Common myeloid progenitor, CD34-positive (primary cell): Measurements from ENCODE around the gene MAFG.

Experiments used
- CTCF ChIA-PET: fragments of 350-600 bp; sonication (Branson Sonifier 250); formaldehyde crosslinking; loops from one replicate; lab custom pipeline; 2021; ENCODE audit warnings: antibody characterized with exemption; lab: Charles Lee
- POLR2A ChIA-PET: fragments of 350-600 bp; sonication (Branson Sonifier 250); formaldehyde crosslinking; loops from one replicate; lab custom pipeline; 2021; ENCODE audit warnings: antibody characterized with exemption; lab: Charles Lee
- DNase-seq, 3 donors: peaks; one replicate each; pipeline versions ENCODE4 v3.0.0 to v3.0.0-alpha.2; 2013
- H3K27ac ChIP-seq, 2 experiments: 1 replicate in 1 of 2; 2 replicates in 1 of 2; pipeline ENCODE4 v1.7.0; 2013; ENCODE audit warnings: inconsistent platforms in 2 of 2, low read length in 2 of 2, mild to moderate bottlenecking in 2 of 2, low read depth in 1 of 2, moderate library complexity in 1 of 2; ENCODE audit not compliant: severe bottlenecking in 2 of 2, insufficient read depth in 1 of 2, poor library complexity in 1 of 2
- H3K27me3 ChIP-seq, 5 experiments: replicated peaks in 2 of 5; 1 replicate in 3 of 5; 2 replicates in 2 of 5; pipeline versions ENCODE4 v1.6.1 to v1.7.0; 2013; ENCODE audit warnings: low read length in 4 of 5, mild to moderate bottlenecking in 2 of 5, moderate library complexity in 2 of 5, inconsistent platforms in 1 of 5; ENCODE audit not compliant: insufficient read depth in 5 of 5, control insufficient read depth in 4 of 5
- H3K36me3 ChIP-seq, 4 experiments: 1 replicate in 2 of 4; 2 replicates in 2 of 4; pipeline versions ENCODE4 v1.6.1 to v1.7.0; 2013; ENCODE audit warnings: low read length in 3 of 4, control low read depth in 1 of 4, mild to moderate bottlenecking in 1 of 4; ENCODE audit not compliant: control insufficient read depth in 4 of 4, insufficient read depth in 4 of 4
- H3K4me1 ChIP-seq, 4 experiments: 1 replicate in 3 of 4; 2 replicates in 1 of 4; pipeline versions ENCODE4 v1.6.1 to v1.7.1; 2013; ENCODE audit warnings: low read length in 3 of 4, mild to moderate bottlenecking in 3 of 4, control low read depth in 1 of 4, inconsistent platforms in 1 of 4, moderate library complexity in 1 of 4; ENCODE audit not compliant: control insufficient read depth in 4 of 4, insufficient read depth in 4 of 4; ENCODE audit errors: control extremely low read depth in 1 of 4
- H3K4me3 ChIP-seq, 7 experiments: 1 replicate in 4 of 7; 2 replicates in 3 of 7; pipeline versions ENCODE4 v1.5.1 to v1.7.0; 2013; ENCODE audit warnings: mild to moderate bottlenecking in 7 of 7, low read length in 6 of 7, moderate library complexity in 6 of 7, inconsistent platforms in 2 of 7, low read depth in 2 of 7, control low read depth in 1 of 7; ENCODE audit not compliant: insufficient read depth in 4 of 7, control insufficient read depth in 1 of 7; ENCODE audit errors: extremely low read depth in 1 of 7
- H3K9me3 ChIP-seq, 5 experiments: 1 replicate in 4 of 5; 2 replicates in 1 of 5; pipeline versions ENCODE4 v1.6.1 to v1.7.1; 2013; ENCODE audit warnings: low read length in 4 of 5, mild to moderate bottlenecking in 2 of 5, inconsistent platforms in 1 of 5, low read depth in 1 of 5, moderate library complexity in 1 of 5; ENCODE audit not compliant: control insufficient read depth in 4 of 5, insufficient read depth in 2 of 5; ENCODE audit errors: control extremely low read depth in 1 of 5
- WGBS: methylation state at CpG from one replicate; pipeline ENCODE4 v1.1.5; 2013; ENCODE audit not compliant: insufficient coverage; 5-methylcytosine and 5-hydroxymethylcytosine counted together

MAFG gene

GRCh38 chr17:81870131-81870980 lies 57.2 kb downstream of the MAFG start:
- POLR2A ChIA-PET: interaction anchor here (1.2 to 2.6 kb wide), 3 partner anchors 9 to 47 kb away, joined by 3 to 21 read pairs (median 5); partner anchors contain the start of genes P4HB and SIRT7
- Histone ChIP-seq H3K9me3 (no peaks in the 10 kb centered on the region), H3K4me1 (peaks cover 0 to 65% (median 51%) of the 10 kb centered on the region in 4 experiments), H3K36me3 (peaks cover 0 to 40% (median 23%) of the 10 kb centered on the region in 4 experiments), H3K4me3 (peak overlapping the region; percentile 44 to 91 (median 86)), H3K27ac (peak overlapping the region; percentile 77 to 89), H3K27me3 (no peaks in the 10 kb centered on the region)
- CTCF ChIA-PET: interaction anchor here (0.7 to 3.8 kb wide), 16 partner anchors 9 to 185 kb away, joined by 3 to 20 read pairs (median 4); partner anchors contain the start of genes MAFG and P4HB
- WGBS: 1% methylated on average over 61 of the region's 65 CpGs
- DNase-seq: peak in 2 of 3 donors; percentile 59 to 65

DNA sequence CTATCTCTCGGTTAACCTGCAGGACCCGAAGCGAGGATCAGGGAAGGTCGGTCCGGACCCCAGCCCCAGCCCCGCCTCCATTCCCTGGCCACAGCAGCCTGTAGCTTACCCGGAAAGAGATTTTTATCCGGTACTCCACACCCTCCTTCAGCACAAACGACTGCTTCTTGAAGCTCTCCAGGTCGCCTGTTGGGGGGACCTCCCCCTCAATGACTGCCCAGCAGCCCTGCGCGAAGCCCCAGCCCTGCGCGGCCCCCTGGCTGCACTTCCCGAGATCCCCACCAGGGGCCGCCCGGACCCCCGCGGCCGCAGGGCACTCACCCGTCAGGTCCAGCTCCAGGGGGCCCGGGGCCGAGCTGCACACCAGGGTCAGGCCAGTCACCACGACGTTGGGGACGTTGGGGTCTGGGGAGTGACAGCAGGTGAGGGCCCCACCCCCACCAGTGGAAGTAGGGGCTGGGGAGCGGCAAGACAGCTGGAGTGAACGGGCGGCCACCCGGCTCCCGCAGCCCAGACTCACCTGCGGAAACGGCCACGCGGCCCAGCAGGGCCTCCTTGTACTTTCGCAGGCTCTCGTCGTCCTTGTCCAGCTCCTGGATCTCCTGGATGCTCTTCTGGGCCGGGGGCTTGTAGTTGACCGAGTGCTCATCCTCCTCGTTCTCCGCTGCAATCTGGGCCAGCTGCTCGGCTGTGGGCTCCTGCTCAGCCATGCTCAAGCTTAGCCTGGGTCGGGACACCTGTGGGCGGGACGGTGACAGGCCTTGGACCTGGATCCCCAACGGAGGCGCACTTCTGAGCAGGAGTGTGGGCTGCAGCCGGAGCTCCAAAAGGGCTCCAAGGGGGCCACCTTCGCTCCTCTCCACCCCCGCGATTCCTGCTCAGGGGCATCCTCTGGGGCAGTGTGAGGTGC lies 58.1 kb downstream of the MAFG start:
- DNase-seq: peak in 2 of 3 donors; percentile 59 to 61
- WGBS: 56% methylated on average over 52 of the region's 52 CpGs
- H3K9me3 ChIP-seq: no peaks in the 10 kb centered on the region
- H3K36me3 ChIP-seq: peaks cover 0 to 42% (median 24%) of the 10 kb centered on the region in 4 experiments
- H3K4me3 ChIP-seq: peak overlapping the region in 6 of 7 experiments; percentile 80 to 91 (median 88)
- H3K27me3 ChIP-seq: no peaks in the 10 kb centered on the region
- POLR2A ChIA-PET: interaction anchor here (0.6 to 2.6 kb wide), 5 partner anchors 8 to 311 kb away, joined by 3 to 21 read pairs (median 4); partner anchors contain the start of gene P4HB
- peaks cover 0 to 65% (median 51%) of the 10 kb centered on the region in 4 experiments for H3K4me1 ChIP-seq
- H3K27ac ChIP-seq: peak overlapping the region in 1 of 2 experiments; percentile 89
- CTCF ChIA-PET: interaction anchor here (0.9 to 3.8 kb wide), 17 partner anchors 8 to 184 kb away, joined by 3 to 20 read pairs (median 5); partner anchors contain the start of genes MAFG and P4HB

DNA sequence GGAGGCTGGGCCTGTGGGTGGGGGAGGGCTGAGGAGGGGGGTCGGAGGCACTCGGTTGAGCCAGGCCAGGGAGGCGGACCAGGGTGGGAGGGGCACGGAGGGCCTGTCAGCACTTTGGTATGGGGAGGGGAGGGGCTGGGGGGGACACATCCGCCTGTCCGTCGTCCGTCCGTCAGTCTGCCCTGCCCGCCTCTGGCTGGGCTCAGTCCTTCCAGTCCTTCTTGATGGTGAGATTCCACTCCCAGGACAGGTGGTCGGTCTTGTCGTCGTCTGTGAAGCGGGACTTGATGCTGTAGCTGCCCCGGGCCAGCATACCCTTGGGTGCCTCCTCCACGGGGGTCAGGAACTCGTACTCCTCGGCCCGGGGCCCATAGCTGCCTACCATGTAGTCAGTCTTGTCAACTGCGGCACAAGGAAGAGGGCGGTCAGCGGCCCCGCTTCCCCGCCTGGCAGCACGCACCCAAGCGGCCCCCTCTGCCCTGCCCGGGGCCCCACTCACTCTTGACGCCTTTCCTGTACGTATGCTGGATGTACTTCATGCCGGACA lies 58.8 kb downstream of the MAFG start:
- Histone ChIP-seq H3K36me3 (peaks cover 0 to 46% (median 24%) of the 10 kb centered on the region in 4 experiments), H3K4me3 (peak overlapping the region in 2 of 7 experiments; percentile 8 to 16), H3K27ac (no peak overlapping the region), H3K27me3 (no peaks in the 10 kb centered on the region), H3K9me3 (no peaks in the 10 kb centered on the region), H3K4me1 (peaks cover 0 to 63% (median 51%) of the 10 kb centered on the region in 4 experiments)
- 84% methylated on average over 30 of the region's 30 CpGs for WGBS
- POLR2A ChIA-PET: interaction anchor here (0.6 to 2.6 kb wide), 4 partner anchors 8 to 311 kb away, joined by 3 to 21 read pairs (median 4); partner anchors contain the start of gene P4HB
- CTCF ChIA-PET: interaction anchor here (0.9 to 3.8 kb wide), 13 partner anchors 9 to 152 kb away, joined by 3 to 20 read pairs (median 5); partner anchors contain the start of gene MAFG
- DNase-seq: no peak
